ENCODE results near the gene CDH1.

CDH1 gene

GRCh38 chr16:68857479-68857878 lies 120.4 kb downstream of the CDH1 start:
- DNase-seq (ENCODE audit: low spot score): no peak

GRCh38 chr16:68859828-68860227 lies 122.7 kb downstream of the CDH1 start:
- no peak for DNase-seq (ENCODE audit: low spot score)

GRCh38 chr16:68860978-68861892 lies 124.1 kb downstream of the CDH1 start:
- no peak for DNase-seq (ENCODE audit: low spot score)

DNA sequence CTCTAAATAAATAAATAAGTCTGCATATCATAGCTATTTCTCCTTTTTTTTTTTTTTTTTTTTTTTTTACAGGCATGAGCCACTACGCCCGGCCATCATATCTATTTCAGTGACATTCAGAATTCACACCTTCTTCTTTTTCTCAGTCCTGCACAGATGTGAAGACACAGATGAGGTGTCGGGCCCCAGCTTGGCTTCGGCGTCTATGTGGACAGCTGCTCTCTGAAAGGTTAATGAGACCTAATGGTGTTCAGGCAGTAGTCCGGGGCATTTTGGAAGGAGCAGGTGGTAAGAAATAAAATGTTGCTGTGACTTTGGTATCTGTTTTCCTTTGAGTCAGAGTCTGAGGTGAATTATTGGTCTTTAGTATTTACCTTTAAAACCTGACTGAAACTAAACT lies 129.8 kb downstream of the CDH1 start:
- DNase-seq (ENCODE audit: low spot score): no peak

- no peak for DNase-seq (ENCODE audit: low spot score)
Observed at GRCh38 chr16:68869492-68870088, 132.5 kb downstream of the CDH1 start.

DNA sequence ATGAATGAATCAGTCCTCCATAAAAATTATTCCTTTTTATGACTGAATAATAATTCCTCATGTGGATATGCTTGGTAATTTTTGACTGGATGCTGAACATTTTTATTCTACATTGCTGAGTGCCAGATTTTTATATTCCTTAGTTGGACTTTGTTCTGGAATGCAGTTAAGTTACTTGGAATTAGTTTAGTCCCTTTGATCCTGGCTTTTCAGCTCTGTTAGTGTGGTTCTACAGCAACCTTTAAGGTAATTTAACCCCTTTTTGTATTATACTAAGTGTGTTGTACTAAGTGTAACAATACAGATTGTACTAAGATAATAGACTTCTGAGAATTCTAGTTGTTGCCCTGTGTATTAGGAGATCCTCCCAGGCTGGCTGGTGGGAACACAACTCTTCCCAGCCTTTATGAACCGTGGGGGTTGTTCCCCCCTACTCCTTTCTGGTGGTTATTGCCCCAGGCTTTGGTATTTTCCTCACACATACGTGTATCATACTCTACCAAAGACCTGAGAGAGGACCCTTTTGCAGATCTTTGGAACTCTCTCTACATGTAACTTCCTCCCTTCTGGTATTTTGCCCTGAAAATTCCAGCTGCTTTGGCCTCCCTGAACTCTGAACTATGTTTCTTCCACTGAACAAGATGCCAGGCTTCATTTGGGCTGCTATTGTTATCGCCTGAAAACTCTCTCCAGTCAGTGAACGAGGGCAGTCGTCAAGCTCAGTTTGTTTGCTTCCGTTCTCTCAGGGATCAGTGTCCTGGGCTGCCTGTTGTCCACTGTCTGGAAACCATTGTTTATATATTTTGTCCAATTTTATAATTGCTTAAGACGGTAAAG lies 136.8 kb downstream of the CDH1 start:
- no peak for DNase-seq (ENCODE audit: low spot score)

DNA sequence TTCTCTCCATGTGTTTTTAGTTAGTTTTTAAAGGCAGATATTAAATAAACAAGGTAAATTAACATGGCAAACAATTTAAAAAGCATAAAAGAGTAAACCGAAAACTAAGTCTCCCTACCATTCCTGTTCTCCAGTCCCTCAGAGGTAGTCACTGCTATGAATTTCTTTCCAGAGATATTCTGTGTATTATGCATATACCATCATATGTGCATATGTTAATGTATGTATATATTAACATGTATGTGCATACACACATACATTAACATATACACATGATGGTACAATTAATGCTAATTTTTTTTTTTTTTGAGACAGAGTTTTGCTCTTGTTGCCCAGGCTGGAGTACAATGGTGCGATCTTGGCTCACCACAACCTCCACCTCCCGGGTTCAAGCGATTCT lies 138.8 kb downstream of the CDH1 start:
- DNase-seq (ENCODE audit: low spot score): no peak

DNA sequence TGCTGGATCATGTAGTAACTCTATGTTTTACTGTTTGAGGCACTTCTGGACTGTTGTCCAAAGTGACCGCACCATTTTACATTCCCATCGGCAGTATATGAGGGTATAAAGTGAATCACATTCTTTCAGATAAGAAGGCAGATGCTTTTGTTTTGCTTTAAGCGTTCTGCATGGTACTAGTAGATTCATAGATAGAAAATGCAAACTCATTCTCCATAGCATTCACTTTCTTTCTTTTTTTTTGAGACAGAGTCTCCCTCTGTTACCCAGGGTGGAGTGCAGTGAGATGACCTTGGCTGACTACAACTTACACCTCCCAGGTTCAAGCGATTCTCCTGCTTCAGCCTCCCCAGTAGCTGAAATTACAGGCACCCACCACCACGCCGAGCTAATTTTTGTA lies 146.6 kb downstream of the CDH1 start:
- DNase-seq (ENCODE audit: low spot score): no peak

DNA sequence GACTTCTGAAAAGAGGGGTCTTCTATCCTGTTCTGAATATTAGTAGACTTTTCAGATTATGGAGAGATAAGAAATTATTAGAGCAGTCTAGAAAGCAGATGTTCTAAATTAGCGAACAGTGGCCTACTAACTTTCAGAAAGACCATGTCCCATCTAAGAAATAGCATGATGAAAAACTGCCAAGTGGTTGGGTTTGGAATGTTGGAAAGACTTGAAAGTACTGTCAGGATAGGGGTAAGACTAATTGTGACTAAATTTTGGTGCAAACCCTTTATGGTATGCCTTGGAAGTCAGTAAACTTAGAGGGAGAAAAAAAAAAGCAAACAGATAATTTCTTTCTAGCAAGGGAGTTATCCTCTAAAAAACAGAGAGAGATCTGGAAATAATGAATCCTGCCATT lies 147.3 kb downstream of the CDH1 start:
- no peak for DNase-seq (ENCODE audit: low spot score)
